ENCODE results near the gene BRINP3. TPM values are rescaled to one million over a fixed set of nuclear protein-coding genes. Genes with fewer than 3 reads are reported as not detected.

BRINP3 gene
- total RNA-seq, 4 donors from 2014 or later = 3.5 to 34.1 (median 9.5) TPM

GRCh38 chr1:190277107-190277506 lies 200.6 kb downstream of the BRINP3 start:
- Histone ChIP-seq H3K9me3 (no peaks in the 10 kb centered on the region), H3K27me3 (no peaks in the 10 kb centered on the region), H3K27ac (replicated peaks in 1 of 4) (no peak overlapping the region), H3K4me1 (peaks cover 0 to 10% (median 3%) of the 10 kb centered on the region in 4 donors), H3K4me3 (no peak overlapping the region), H3K36me3 (no peaks in the 10 kb centered on the region)
- intact Hi-C loops (cut with DNase I) = no loop called here
- WGBS = 98% methylated on average over 3 of the region's 3 CpGs
- TF ChIP-seq EP300 (IDR thresholded peaks at IDR 0.05) (no peak), POLR2AphosphoS5 (IDR thresholded peaks at IDR 0.05) (no peak), CTCF (IDR thresholded peaks at IDR 0.05) (no peak), POLR2A (IDR thresholded peaks at IDR 0.05; ENCODE audit: low read depth) (no peak)
- no peak for DNase-seq (ENCODE audit: extremely low spot score)

- WGBS = 82% methylated on average over 1 of the region's 1 CpG
- H3K4me3 ChIP-seq = no peak overlapping the region
- DNase-seq (ENCODE audit: extremely low spot score) = no peak
- no peaks in the 10 kb centered on the region for H3K36me3 ChIP-seq
- intact Hi-C loops (cut with DNase I) = no loop called here
- no peak for TF ChIP-seq EP300 (IDR thresholded peaks at IDR 0.05)
- no peak for TF ChIP-seq POLR2A (IDR thresholded peaks at IDR 0.05; ENCODE audit: low read depth)
- TF ChIP-seq CTCF (IDR thresholded peaks at IDR 0.05) = no peak
- TF ChIP-seq POLR2AphosphoS5 (IDR thresholded peaks at IDR 0.05) = no peak
- no peaks in the 10 kb centered on the region for H3K27me3 ChIP-seq
- H3K27ac ChIP-seq (replicated peaks in 1 of 4) = no peak overlapping the region
- H3K9me3 ChIP-seq = no peaks in the 10 kb centered on the region
- peaks cover 0 to 10% (median 3%) of the 10 kb centered on the region in 4 donors for H3K4me1 ChIP-seq
Observed at GRCh38 chr1:190274721-190275120, 202.9 kb downstream of the BRINP3 start.

GRCh38 chr1:190273161-190273560 lies 204.5 kb downstream of the BRINP3 start:
- intact Hi-C loops (cut with DNase I) = no loop called here
- Histone ChIP-seq H3K4me1 (peaks cover 0 to 10% (median 3%) of the 10 kb centered on the region in 4 donors), H3K36me3 (no peaks in the 10 kb centered on the region), H3K27ac (replicated peaks in 1 of 4) (no peak overlapping the region), H3K27me3 (no peaks in the 10 kb centered on the region), H3K4me3 (no peak overlapping the region), H3K9me3 (no peaks in the 10 kb centered on the region)
- WGBS = 58% methylated on average over 2 of the region's 2 CpGs
- no peak for TF ChIP-seq POLR2A (IDR thresholded peaks at IDR 0.05; ENCODE audit: low read depth)
- no peak for TF ChIP-seq POLR2AphosphoS5 (IDR thresholded peaks at IDR 0.05)
- TF ChIP-seq CTCF (IDR thresholded peaks at IDR 0.05) = no peak
- no peak for TF ChIP-seq EP300 (IDR thresholded peaks at IDR 0.05)
- DNase-seq (ENCODE audit: extremely low spot score) = no peak

GRCh38 chr1:190262538-190262937 lies 215.1 kb downstream of the BRINP3 start:
- Histone ChIP-seq H3K27me3 (no peaks in the 10 kb centered on the region), H3K4me3 (no peak overlapping the region), H3K9me3 (no peaks in the 10 kb centered on the region), H3K36me3 (no peaks in the 10 kb centered on the region), H3K27ac (replicated peaks in 1 of 4) (no peak overlapping the region), H3K4me1 (no peaks in the 10 kb centered on the region)
- intact Hi-C loops (cut with DNase I) = no loop called here
- DNase-seq (ENCODE audit: extremely low spot score) = no peak
- no peak for TF ChIP-seq POLR2A (IDR thresholded peaks at IDR 0.05; ENCODE audit: low read depth)
- TF ChIP-seq EP300 (IDR thresholded peaks at IDR 0.05) = no peak
- TF ChIP-seq POLR2AphosphoS5 (IDR thresholded peaks at IDR 0.05) = no peak
- TF ChIP-seq CTCF (IDR thresholded peaks at IDR 0.05) = no peak
- WGBS = 90% methylated on average over 3 of the region's 3 CpGs

- Histone ChIP-seq H3K36me3 (no peaks in the 10 kb centered on the region), H3K4me1 (no peaks in the 10 kb centered on the region), H3K27me3 (no peaks in the 10 kb centered on the region), H3K4me3 (no peak overlapping the region), H3K27ac (replicated peaks in 1 of 4) (no peak overlapping the region), H3K9me3 (no peaks in the 10 kb centered on the region)
- WGBS = 92% methylated on average over 1 of the region's 1 CpG
- DNase-seq (ENCODE audit: extremely low spot score) = no peak
- intact Hi-C loops (cut with DNase I) = no loop called here
- TF ChIP-seq POLR2A (IDR thresholded peaks at IDR 0.05; ENCODE audit: low read depth) = no peak
- no peak for TF ChIP-seq CTCF (IDR thresholded peaks at IDR 0.05)
- no peak for TF ChIP-seq EP300 (IDR thresholded peaks at IDR 0.05)
Observed at GRCh38 chr1:190259424-190259823, 218.2 kb downstream of the BRINP3 start.

Measured in esophagus muscularis mucosa (tissue), 4 donors.